GM18870 (cell line): ENCODE measurements around the gene DUSP7.

ENCODE experiments used
- ATAC-seq: cut with Tn5 transposase; IDR thresholded peaks from one replicate; pipeline ENCODE4 v1.9.1; 2021; ENCODE audit warnings: moderate library complexity; ENCODE audit not compliant: unreplicated experiment

Gene DUSP7

DNA sequence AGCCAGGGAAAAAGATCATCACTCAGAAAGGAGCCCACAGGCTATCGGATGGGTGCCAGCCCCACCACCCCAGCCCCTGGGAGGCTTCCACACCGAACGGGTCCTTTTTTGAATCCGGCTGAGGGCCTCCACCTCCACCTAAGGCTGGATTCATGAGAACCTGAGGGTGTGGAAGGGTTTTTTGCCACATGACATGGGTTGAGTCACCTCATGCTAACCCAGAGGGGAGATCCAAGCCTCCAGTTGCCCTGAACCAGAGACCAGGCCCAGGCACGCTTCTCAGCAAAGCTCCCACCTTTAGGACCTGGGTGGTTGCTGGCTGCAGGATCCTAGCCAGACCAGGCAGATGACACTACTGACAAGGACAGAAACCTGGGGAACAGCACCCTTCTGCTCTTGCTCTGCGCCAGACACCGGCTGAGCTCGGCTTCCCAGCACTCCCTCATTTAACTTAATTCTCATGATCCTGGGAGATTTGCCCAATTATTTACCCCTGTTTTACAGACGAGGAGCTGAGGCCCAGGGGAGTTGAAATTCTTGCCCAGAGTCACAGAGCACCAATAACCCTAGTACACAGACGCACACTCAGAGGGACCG is 25.6 kb downstream of the DUSP7 start:
- ATAC-seq, result no peak

DNA sequence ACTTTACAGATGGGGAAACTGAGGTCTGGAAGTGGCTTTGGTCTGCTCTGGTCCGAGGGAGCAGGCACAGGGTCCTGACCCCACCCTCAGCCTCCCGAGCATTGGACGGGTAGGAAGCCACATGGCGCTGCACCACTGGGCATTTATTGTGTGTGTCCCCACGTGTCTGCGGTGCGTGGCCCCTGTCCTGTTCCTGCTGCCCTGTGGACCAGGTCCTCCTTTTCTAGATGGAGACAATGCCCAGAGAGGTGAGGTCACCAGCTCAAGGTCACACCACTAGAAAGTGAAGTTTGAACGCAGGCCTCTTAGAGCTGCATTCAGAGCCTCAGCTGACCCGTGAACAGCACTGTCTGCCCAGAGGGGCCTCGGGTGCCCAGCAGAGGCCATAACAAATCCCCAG is 26.8 kb downstream of the DUSP7 start:
- no peak for ATAC-seq

DNA sequence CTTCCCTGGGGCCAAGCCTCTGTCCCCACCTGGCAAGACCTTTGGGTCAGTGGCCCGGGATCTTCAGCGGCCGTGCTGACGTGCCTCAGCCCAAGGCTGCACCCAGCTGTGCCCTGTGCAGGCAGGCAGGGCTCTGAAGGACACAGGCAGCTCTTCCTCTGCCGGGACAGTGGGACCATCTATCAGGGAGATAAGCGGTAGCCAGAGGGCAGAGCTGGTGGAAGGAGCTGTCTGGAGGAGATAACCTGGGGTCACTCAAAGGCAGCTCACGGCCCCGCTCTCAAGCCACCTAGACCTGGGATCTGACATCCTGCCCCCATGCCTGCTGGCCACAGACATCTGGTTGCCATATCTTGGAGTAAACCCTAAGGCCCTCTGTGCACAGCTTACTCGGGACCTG is 27.3 kb downstream of the DUSP7 start:
- ATAC-seq, result no peak

DNA sequence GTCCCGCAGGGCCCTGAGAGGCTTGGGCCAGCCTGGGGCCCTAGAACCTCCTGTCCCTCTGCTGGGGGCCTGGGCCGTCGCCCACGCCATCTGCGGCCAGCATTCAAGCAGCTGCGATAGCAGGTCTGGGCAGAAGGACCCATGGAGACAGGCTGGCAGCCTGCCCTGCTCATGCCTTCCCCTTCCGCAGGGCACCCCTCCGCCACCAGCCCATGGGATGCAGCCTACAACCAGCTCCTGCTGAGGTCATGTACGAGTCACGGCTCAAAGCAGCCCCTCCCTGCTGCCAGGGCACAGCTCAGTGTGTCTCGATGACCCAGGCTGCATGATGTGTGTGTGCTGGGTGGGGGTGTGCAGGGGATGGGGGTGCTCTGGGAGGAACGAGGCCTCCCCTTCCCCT is 27.8 kb downstream of the DUSP7 start:
- ATAC-seq, result no peak

DNA sequence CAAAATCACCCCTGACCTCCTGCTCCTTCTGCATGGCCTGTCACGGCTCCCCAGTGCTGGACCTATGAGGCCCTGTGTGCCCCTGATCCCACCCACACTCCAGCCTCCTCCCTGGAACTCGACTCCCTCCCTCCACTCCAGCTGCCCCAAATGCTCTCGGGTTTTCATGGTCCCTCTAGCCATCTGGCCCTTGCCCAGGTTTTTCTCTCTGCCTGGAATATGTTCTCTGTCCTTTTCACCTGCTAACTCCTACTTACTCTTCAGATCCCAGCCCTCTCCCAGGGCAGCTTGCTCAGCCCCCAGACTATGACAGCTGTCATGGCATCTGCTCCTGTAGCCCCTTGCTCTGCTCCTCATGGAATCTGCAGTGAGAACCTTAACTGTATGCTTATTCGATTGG is 30.3 kb downstream of the DUSP7 start:
- no peak for ATAC-seq

DNA sequence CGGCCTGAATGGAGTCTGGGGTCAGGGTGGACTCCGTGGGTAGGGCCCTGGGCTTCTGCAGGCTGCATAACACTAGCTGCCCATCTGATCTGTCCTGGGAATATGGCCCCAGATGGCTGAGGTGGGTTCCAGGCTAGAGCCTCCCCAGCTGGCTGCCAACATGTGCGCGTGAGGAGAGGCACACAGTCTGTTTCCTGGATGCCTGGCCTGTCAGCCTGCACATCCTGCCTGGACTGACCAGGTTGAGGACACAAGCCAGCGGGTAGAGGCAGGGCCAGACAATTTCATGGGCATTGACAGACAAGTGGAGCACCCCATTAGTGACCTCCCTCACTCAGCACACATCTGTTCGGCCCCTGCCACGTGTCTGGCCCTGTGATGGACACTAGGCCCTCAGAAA is 30.9 kb downstream of the DUSP7 start:
- no peak for ATAC-seq

DNA sequence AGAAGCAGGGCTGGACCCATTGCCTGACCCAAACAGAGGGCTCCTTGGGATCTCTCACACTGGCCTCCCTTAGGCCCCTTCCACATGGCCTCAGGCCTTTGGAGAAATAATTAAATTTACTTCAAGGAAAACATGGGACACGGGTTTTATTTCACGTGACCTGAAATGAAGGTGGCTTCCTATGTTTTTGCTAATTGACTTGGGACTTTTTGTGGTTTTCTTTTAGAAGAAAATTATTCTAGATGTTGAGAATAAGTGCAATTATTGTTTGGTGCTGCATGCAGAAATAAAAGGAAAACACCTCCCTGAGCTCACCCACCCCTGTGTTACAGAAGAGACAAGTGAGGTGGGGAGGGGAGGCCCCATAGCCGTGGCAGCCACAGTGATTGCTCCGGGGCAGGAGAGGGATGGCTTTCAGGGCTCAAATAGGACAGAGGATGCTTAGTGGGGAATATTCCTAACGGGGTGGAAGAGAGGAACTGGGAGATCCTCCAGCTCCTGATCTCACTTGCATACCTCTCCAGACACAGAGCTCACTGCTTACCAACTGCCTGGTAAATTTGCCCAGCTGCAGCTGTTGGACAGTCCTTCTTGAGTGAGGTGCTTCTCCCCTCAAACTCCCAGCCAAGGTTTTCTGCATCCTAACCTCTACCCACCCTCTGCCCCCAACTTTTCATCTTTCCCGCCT is 31.5 kb downstream of the DUSP7 start:
- no peak for ATAC-seq

DNA sequence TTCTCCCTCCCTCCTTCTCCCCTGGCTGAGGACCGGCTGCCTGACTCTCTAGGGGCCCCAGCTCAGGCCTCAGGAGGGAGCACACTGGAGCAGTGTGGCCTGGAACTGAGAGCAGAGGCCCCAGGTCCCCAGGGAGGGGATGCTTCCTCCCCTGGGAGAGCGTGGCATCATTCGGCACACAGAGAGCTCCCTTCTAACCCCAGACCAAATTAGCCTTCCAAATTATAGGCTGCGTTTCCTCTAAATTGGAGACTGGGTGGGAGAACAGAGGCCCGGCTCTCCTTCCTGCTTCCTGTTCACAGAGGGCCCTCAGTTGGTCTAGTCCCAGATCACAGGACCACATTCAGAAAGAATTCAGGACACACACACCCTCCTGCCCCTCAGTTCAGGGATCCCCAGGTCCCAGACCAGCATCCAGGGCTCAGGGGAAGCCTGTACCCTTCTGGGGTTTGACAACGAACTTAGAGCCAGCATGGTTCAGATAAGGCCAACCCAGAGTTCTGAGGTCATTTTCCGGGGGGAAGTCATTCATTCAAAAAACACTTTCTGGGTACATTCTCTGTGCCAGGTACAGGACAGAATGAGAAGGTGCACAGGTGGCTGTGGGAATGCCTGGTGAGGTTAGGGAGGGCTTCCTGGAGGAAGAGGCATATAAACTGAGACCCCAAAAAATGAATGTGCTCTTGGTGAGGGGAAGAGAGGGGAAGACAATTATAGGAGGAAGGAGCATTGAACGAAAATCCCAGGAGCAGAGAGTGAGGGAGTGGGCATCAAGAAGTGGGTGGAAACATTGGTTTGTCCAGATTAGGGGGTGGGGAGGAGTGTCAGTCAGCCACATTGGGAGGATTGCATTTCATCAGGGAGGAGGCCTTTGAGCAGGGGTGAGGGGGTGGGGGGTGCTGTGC is 32.3 kb downstream of the DUSP7 start:
- no peak for ATAC-seq

DNA sequence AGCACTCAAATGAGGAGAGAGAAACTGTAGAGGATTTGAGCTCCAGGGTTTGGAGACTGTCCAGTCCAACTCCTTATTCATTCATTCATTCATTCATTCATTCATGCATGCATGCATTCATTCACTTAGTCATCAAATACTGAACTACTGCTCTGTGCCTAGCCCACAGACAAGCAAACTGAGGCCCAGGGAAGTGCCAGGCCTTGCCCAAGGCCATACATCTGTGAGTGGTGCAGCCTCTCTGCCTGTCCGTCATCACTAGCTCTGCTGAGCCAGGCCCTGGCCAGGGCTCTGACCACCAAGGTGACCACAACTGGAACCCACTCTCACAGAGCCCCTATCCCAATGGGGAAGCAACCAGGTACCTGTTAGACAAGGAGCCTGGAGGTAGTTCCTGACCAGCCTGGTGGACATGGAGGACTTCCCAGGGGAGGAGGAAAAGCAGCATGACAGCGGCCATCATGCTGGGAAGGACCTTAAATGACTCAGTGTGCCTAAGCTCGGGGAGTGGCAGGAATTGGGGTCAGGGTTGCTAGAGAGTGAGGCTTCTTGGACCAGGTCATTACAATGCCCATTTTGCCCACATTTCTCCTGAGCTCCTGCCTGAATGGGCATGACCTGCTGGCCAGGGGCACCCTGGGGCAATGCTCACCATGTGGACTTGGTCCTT is 33.1 kb downstream of the DUSP7 start:
- ATAC-seq, result no peak

DNA sequence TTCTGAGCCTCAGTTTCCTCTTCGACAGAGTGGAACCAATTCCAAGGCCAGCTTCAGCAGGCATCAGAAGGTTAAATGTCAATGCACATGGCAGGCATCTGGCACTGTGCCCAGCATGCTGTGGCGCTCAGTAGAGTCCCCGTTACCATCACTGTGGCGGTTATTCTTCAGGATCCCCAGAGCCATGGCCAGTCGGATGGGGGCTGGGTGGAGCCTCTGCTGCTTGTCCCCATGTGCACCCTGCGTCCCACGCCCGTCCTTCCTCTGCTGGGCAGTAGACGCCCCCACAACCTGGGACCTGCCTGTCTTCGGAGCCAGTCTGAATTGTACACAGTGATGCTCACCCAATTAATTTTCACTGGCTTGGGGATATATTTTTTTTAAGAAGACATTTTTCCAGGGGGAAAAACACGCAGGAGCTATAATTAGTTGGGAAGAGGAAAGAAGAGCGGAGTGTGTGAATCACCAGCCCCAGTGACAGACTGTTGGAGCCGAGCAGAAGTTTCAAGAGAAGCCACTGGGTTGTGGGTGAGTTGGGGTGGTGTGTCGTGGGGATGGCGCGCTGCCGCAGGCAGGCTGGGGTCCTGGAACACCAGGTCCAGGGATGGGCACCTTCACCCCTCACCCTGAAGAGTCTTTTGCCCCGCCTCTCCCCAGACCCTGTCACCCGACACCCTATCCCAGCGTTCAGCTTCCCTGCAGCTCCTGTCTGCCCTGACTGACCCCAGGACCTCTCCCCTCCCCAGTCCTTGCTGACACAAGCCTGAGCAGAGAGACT is 33.9 kb downstream of the DUSP7 start:
- ATAC-seq, result no peak

DNA sequence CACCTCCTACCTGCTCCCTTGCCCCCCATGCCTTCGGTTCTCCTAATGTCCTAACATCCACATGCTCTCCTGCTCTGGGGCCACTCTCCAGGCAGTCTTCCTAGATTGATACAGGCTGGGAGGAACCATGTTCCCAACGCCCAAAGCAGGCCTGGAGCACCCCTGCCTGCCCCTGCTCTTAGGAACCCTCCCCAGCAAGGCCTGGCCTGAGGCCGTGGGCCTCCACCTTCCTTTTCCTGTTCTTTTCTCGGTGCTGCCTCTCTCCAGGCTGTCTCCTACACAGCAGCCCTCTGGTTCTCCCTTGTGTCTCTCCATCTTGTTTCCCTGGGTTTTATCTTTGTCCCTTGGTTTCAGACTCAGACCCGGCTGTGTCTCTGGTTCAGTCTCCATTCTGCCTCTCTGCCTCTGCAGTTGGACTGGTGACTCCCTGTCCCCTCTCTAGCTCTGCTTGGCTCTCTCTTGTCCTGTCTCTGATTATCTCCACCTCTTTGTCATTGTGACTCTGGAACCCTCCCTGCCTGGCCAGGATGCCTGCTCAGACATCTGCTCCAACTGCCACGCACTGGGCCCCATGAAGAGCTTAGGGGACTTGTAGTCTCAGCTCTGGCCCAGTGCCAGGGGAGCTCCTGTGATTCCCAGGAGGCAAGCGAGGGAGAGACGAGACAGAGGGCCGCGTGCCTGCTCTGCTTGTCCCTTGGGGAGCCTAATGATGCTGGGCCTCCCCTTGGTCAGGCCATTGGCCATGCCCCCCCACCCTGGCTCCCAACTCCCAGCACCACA is 34.7 kb downstream of the DUSP7 start:
- ATAC-seq, result no peak

DNA sequence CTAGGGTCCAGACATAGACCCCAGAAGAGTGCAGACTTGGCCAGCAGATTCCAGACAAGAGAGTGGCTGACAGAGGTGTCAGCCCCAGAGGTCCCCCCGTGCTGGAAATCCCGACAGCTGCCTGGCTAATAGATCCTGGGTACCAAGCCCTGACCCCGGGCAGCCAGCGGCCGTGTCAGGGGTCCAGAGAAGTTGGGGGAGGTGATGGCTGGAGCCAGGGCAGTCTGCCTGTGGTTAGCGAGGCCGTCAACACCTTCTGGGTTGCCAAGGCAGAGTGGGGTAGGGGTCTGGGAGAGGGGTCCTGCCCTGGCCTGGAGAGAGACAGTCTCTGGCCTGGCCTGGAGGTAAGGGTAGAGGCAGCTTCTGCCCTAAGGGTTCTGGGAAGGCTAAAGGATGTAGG is 35.6 kb downstream of the DUSP7 start:
- no peak for ATAC-seq

DNA sequence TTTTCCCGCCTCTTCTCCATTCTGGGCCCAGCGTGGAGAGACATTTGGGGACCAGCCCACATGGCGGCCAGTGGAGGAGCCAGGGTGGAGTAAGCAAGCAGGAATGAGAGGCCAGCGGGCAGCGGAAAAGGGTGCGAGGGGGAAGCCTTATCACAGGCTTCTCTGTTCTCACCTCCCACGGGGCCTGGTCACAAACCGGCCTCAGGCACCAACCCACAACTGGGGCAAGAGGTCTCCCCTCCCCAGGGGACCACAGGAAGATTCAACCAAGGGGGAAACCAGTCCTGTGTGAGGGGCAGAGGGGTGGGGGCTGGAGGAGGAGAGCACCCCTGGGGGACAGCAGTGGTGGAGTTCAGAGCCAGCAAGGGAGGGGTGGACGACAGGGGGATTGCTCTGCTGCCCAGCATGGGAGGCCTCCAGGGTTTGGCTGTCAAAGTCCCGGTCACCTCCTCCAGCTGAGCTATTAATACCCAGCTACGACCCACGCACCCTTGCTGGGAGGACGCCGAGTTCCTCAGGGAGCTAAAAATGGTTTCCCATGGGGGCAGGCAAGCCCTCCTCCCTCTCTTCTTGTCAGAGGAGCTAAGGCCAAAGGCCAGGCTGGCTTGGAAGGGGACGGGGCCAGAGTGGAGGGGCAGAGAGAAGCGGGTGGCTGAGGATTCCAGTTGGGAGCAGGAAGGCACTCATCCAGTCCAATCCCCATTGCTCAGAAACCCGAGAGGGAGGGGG is 36.9 kb downstream of the DUSP7 start:
- no peak for ATAC-seq

DNA sequence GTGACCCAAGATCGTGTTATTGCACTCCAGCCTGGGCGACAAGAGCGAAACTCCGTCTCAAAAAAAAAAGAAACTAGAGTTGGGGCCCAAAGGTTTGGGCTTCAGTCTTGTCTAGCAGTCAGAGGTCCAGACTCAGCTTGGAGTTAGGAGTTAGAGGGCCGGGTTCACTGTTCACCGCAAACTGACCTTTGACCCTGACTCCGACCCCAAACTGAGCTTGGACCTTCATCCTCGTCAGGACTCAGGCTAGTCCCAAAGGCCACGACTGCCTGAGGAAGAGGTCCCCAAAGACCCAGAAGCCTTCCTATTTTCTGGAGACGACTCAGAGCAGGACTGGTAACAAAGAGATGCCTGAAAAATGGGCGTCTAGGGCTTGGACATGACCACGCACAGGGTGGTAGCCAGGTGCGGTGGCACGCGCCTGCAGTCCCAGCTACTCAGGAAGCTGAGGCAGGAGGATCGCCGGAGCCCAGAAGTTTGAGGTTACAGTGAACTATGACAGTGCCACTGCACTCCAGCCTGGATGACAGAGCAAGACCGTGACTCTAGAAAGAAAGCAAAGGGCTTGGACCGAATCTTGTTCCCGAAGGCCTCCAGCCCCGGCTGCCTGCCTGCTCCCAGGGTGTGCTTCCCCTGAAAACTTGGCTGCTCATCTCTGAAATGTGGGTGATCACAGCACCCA is 37.9 kb downstream of the DUSP7 start:
- ATAC-seq, result no peak

DNA sequence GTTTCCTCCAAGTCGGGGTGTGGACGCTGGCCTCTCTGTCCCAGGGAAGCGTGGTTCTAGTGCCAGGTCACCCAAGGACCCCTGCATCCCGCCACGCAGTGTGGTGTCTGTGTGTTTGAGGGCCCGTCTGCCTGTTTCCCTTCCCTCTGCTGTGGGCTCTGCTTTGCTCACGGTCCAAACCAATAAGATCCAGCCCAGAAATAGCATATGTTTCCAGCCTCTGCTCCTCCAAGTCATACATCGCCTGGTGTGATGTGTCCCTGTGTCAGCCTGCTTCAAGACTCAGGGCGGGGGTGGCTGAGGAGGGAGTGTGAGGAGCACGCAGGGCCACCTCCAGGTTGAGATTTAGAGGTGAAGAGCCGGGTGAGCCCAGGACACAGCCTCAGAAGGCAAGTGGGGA is 38.8 kb downstream of the DUSP7 start:
- no peak for ATAC-seq

DNA sequence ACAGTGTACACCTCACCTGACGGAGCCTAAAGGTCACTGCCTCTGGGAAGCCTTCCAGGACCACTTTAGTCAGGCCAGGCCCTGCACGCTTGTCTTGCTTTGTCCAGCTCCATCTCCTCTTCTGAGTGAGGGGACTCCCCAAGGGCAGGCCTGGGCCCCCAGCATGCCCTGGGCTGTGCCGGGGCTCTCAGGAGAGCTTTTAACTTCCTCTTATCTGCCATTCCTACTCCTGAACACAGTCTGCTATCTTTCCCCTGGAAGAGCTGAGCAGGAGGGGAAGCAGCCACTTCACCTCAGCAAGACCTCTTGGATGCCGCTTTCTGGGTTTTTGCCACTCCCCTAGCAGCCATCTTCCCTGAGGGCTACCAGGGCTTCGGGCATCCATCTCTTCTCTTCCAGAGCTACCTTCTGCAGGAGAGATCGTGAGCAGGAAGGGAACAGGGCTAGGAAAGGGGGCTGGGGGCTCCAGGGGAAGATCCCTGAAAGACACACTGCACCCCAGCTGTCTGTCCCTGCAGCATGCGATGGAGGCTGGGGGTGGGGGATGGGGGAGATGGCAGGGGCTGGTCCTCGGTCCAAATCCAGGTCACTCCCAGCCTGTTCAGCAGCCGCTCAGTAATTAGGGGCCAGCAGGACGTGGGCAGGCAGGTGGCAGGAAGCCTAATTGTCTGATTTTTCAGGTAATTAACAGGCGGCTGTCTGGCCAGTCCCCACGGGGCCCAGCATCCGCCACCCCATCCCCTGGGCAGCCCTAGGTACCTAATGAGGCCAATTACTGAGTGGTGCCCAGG is 40.7 kb downstream of the DUSP7 start:
- ATAC-seq, result no peak

DNA sequence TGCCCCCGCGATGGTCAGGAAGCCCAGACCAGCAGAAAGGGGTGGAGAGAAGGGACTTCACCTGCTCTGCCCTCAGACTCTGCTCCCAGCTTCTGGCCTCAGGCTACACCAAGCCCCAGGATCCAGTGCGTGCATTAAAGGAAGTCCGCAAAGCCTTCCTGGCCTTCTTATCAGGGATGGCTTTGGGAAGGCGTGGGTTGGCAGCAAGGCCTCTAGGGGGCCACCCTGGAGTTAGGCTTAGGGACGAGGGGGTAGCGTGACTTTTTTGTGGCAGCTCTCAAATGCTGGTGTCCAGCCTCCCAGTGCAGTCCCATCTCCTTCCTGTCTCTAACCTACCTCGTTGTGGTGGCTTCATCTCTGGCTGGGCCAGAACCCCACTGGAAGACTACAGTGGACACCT is 41.8 kb downstream of the DUSP7 start:
- no peak for ATAC-seq
